Jurkat, Clone E6-1 (cell line): Measurements from ENCODE around the gene APBA1.

Source experiments
- DNase-seq: peaks from one replicate; pipeline ENCODE4 v3.0.0-alpha.2; 2011; ENCODE audit warnings: low read depth, low spot score
- H3K4me3 ChIP-seq: 2 replicates; pipeline ENCODE4 v1.5.1; 2011; ENCODE audit warnings: mild to moderate bottlenecking, low read length, control low read depth, moderate library complexity

APBA1 gene

DNA sequence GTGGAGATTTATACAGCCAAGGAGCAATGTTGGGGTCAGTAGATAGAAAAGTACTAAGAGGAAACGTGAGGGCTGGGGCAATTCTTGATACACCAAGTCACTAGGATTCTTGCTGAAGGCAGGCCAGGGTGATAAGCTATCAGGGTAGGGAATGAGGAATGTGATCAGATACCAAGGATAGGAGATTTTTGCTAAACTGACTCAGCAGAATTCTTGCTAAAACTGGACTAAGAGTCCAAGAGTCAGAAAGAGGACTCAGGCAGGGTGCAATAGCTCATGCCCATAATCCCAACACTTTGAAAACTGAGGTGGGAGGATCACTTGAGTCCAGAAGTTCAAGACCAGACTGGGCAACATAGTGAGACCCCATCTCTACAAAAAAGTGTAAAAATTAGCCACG lies 275.4 kb downstream of the APBA1 start:
- no peak overlapping the region for H3K4me3 ChIP-seq

DNA sequence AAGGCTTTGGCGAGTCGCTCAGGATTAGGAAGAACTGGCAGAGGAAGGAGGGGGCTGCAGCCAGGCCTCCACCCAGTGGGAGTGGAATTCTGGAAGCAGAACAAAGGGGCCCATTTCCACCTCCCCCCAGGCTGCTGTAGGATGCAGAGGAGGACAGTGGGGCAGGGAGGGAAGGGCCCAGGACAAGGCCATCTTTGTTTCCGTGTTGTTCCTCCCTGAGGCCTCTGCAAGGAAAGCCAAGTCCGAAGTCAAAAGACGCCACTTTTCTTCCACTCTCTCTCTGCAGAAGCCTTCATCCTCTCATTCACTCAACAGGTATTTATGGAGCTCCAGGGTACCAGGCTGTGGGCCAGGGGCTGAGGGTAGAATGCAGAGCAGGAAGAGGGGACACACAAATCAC lies 276.5 kb downstream of the APBA1 start:
- DNase-seq: no peak
- no peak overlapping the region for H3K4me3 ChIP-seq

More for the DNA sequence above, 275.4 kb downstream of the APBA1 start:
- DNase-seq: no peak

- H3K4me3 ChIP-seq: no peak overlapping the region
- no peak for DNase-seq
Measured at GRCh38 chr9:69393425-69393824, 278.7 kb downstream of the APBA1 start.

GRCh38 chr9:69392826-69393225 lies 279.3 kb downstream of the APBA1 start:
- H3K4me3 ChIP-seq: no peak overlapping the region
- no peak for DNase-seq

GRCh38 chr9:69391946-69392345 lies 280.2 kb downstream of the APBA1 start:
- DNase-seq: no peak
- no peak overlapping the region for H3K4me3 ChIP-seq

DNA sequence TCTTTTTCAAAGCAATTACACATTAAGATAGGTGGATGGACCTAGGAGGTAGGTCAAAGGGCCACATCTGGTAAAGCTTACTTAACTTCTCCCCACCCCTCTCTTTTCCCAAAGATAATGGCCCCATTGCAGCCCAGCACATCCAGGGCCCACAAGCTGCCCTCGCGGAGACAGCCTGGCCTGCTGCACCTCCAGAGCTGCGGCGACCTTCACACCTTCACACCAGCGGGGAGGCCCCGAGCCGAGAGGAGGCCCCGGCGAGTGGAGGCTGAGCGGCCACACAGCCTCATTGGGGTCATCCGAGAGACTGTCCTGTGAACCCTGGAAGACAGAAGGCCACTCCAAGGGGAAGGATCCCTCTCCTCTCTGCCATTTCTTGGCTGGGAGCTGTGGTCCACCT lies 280.7 kb downstream of the APBA1 start:
- H3K4me3 ChIP-seq: no peak overlapping the region
- DNase-seq: no peak

- H3K4me3 ChIP-seq: no peak overlapping the region
- DNase-seq: no peak
Measured at GRCh38 chr9:69389437-69389995, 282.7 kb downstream of the APBA1 start.

DNA sequence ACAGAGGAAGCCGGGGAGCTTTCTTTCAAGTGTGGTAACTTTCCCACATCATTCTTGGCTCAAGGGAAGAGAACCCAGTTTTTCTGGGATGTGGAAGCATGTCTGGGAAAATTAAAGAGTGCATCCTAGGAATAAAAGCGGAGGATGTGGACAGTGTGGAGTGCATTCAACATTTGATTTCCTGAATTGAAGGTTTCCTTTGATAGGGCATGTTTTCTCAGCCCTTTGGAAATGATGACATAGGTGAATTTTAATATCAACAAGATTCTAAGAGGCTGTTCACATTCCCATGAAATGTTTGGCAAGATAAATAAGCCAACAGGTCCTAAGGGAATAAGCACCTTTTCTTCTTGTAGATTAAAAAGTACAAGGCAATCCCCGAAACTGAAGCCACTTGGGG lies 283.6 kb downstream of the APBA1 start:
- no peak for DNase-seq
- no peak overlapping the region for H3K4me3 ChIP-seq

GRCh38 chr9:69386651-69387050 lies 285.5 kb downstream of the APBA1 start:
- DNase-seq: no peak
- no peak overlapping the region for H3K4me3 ChIP-seq

DNA sequence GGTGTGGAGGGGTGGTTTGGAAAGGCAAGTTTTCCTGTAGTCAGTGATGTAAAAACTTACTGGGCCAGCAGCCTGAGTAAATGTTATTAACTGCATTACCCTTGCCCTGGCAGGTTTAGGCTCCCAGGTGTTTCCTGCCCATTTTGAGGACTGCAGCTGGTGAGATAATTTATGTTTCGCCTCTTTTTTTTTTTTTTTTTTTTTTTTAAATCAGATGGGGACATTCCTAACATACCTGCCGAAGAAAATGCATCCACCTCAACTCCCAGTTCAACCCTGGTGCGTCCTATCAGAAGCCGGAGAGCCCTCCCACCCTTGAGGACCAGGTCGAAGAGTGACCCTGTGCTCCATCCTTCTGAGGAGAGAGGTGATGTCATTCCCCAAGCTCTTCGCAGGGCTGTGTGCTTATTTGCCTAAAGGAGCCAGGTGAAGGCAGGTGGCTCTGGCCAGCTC lies 286.6 kb downstream of the APBA1 start:
- no peak overlapping the region for H3K4me3 ChIP-seq
- no peak for DNase-seq

GRCh38 chr9:69382135-69382534 lies 290.0 kb downstream of the APBA1 start:
- no peak for DNase-seq
- no peak overlapping the region for H3K4me3 ChIP-seq

- no peak overlapping the region for H3K4me3 ChIP-seq
- no peak for DNase-seq
Measured at GRCh38 chr9:69380811-69381210, 291.4 kb downstream of the APBA1 start.

DNA sequence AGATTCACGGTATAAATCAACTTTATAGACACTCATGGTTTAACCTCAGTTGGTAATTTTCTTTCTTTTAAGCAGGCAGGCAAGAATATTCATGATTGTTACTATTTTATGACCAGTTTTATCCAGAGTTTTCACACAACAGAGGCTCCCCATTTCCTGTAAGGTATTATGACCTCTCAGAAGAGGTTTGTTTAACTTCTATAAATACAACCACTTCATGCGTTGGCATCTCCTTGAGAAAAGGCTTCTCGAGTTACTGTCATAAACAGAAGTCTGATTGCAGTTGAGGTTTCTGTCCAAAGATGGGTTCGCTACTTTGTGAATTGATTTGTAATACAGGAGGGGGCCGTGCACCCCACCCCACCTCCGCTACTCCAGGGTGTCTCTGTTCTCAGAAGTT lies 291.9 kb downstream of the APBA1 start:
- DNase-seq: no peak
- H3K4me3 ChIP-seq: no peak overlapping the region

DNA sequence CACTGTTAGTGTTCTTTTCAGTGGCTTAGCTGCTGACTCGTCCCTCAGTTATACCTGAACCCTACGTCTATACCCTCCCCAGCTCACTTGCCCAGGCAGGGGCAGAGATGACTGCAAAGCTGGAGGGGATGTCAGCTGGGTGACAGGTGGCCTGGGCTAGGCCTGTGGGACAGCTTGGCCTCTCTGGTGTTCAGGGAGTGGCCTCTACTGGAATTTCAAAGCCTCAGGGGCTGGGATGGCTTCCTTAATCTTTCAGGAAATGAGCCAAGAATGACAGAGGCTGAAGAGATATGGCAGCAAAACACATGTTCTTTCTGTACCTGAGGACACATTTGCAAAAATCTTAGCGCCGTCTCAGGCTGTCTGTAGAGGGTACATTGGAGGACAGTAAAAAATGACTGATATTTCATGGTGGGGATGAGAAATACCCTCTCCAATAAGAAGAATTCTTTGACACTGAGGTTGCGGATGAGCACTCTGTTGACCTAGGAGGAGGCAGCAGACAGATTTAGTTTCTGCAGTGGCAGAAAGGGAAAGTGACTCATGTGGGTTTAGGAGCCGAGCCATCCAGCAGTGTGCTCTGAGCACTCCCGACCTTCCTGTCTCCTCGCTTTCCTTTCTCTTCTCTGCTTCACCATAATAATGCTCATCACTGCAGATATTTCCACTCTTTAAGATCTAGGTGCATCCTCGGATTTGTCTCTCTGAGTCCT lies 292.7 kb downstream of the APBA1 start:
- H3K4me3 ChIP-seq: no peak overlapping the region
- no peak for DNase-seq

- no peak overlapping the region for H3K4me3 ChIP-seq
- no peak for DNase-seq
Measured at GRCh38 chr9:69377981-69378380, 294.2 kb downstream of the APBA1 start.
